Measurements from ENCODE around the gene TXNDC5. TPM values are rescaled to one million over a fixed set of nuclear protein-coding genes. Genes with fewer than 3 reads are reported as not detected.
"Not testable (repeated sequence)": the region's sequence is repeated elsewhere in the genome, so short reads cannot be mapped to it uniquely, and the experiment has no call there.

TXNDC5 gene
- total RNA-seq, 1 donor from 2014 or later, result 193 TPM

- no peak overlapping the region for H3K4me2 ChIP-seq (ENCODE audit: low read length)
- TF ChIP-seq, protein P1, sequence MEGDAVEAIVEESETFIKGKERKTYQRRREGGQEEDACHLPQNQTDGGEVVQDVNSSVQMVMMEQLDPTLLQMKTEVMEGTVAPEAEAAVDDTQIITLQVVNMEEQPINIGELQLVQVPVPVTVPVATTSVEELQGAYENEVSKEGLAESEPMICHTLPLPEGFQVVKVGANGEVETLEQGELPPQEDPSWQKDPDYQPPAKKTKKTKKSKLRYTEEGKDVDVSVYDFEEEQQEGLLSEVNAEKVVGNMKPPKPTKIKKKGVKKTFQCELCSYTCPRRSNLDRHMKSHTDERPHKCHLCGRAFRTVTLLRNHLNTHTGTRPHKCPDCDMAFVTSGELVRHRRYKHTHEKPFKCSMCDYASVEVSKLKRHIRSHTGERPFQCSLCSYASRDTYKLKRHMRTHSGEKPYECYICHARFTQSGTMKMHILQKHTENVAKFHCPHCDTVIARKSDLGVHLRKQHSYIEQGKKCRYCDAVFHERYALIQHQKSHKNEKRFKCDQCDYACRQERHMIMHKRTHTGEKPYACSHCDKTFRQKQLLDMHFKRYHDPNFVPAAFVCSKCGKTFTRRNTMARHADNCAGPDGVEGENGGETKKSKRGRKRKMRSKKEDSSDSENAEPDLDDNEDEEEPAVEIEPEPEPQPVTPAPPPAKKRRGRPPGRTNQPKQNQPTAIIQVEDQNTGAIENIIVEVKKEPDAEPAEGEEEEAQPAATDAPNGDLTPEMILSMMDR (IDR thresholded peaks at IDR 0.05; ENCODE audit: insufficient read depth, low read depth, low read length), result no peak
- TF ChIP-seq EZH2 (IDR thresholded peaks at IDR 0.05; ENCODE audit: insufficient read depth, low read length), result no peak
- H3K9ac ChIP-seq (ENCODE audit: low read length), result no peak overlapping the region
- DNase-seq (ENCODE audit: low read depth) (no peak), FAIRE-seq (no peak)
- H3K36me3 ChIP-seq (ENCODE audit: insufficient read depth, low read length), result peaks cover 85% of the 10 kb centered on the region
- Mint-ChIP-seq H3K4me1 (ENCODE audit: low read depth, unreplicated experiment) (no peaks in the 10 kb centered on the region), H3K36me3 (ENCODE audit: low read depth, unreplicated experiment) (peaks cover 31% of the 10 kb centered on the region), H3K4me3 (ENCODE audit: unreplicated experiment) (no peak overlapping the region), H3K27ac (ENCODE audit: unreplicated experiment) (no peak overlapping the region), H3K9me3 (ENCODE audit: unreplicated experiment) (no peaks in the 10 kb centered on the region), H3K27me3 (ENCODE audit: low read depth, unreplicated experiment) (no peaks in the 10 kb centered on the region)
- H3K79me2 ChIP-seq (ENCODE audit: insufficient read depth, low read length), result peaks cover 3% of the 10 kb centered on the region
- no peaks in the 10 kb centered on the region for H3K4me1 ChIP-seq (ENCODE audit: insufficient read depth, low read length)
- no peak overlapping the region for H3K27ac ChIP-seq (ENCODE audit: low read depth, low read length)
- H3K27me3 ChIP-seq (ENCODE audit: insufficient read depth, low read length), result no peaks in the 10 kb centered on the region
- no peak overlapping the region for H2AFZ ChIP-seq (ENCODE audit: low read depth, low read length)
- peaks cover 78% of the 10 kb centered on the region for H4K20me1 ChIP-seq (ENCODE audit: insufficient read depth, low read length)
- H3K9me3 ChIP-seq (ENCODE audit: insufficient read depth, low read depth, low read length), result no peaks in the 10 kb centered on the region
- H3K4me3 ChIP-seq (ENCODE audit: insufficient read depth, low read depth, low read length), result no peak overlapping the region
Observed at GRCh38 chr6:7894262-7895124, 16.1 kb downstream of the TXNDC5 start.

DNA sequence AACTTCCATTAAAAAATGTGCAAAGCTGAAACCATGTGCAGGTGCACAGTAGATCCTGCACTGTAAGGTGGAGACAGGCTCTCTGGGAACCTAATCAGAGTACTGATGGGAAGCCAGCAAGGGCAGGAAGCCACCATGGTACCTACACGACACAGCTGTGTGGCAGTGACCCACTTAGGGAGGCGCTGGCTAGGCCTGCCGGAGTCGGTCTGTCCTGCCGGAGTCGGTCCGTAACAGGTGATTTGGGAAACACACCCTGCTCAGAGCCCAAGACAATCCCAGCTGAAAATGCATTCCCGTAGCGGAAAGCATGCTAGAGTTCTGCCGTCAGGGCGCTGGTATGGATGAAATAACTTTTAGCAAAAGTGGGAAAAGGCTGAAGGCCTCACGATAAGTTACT is 17.2 kb downstream of the TXNDC5 start:
- TF ChIP-seq EZH2 (IDR thresholded peaks at IDR 0.05; ENCODE audit: insufficient read depth, low read length), result no peak
- TF ChIP-seq, protein P1 (IDR thresholded peaks at IDR 0.05; ENCODE audit: insufficient read depth, low read depth, low read length), result no peak
- no peak overlapping the region for H3K9ac ChIP-seq (ENCODE audit: low read length)
- H3K36me3 ChIP-seq (ENCODE audit: insufficient read depth, low read length), result peaks cover 82% of the 10 kb centered on the region
- no peaks in the 10 kb centered on the region for H3K4me1 ChIP-seq (ENCODE audit: insufficient read depth, low read length)
- peaks cover 26% of the 10 kb centered on the region for H3K36me3 Mint-ChIP-seq (ENCODE audit: low read depth, unreplicated experiment)
- H3K4me3 ChIP-seq (ENCODE audit: insufficient read depth, low read depth, low read length), result no peak overlapping the region
- H3K27me3 Mint-ChIP-seq (ENCODE audit: low read depth, unreplicated experiment), result no peaks in the 10 kb centered on the region
- peaks cover 68% of the 10 kb centered on the region for H4K20me1 ChIP-seq (ENCODE audit: insufficient read depth, low read length)
- DNase-seq (ENCODE audit: low read depth), result no peak
- H3K4me2 ChIP-seq (ENCODE audit: low read length), result no peak overlapping the region
- no peak overlapping the region for H3K27ac ChIP-seq (ENCODE audit: low read depth, low read length)
- H3K79me2 ChIP-seq (ENCODE audit: insufficient read depth, low read length), result peaks cover 3% of the 10 kb centered on the region
- no peaks in the 10 kb centered on the region for H3K27me3 ChIP-seq (ENCODE audit: insufficient read depth, low read length)
- H3K9me3 ChIP-seq (ENCODE audit: insufficient read depth, low read depth, low read length), result no peaks in the 10 kb centered on the region
- no peak overlapping the region for H3K4me3 Mint-ChIP-seq (ENCODE audit: unreplicated experiment)
- no peak overlapping the region for H3K27ac Mint-ChIP-seq (ENCODE audit: unreplicated experiment)
- no peak for FAIRE-seq
- no peaks in the 10 kb centered on the region for H3K4me1 Mint-ChIP-seq (ENCODE audit: low read depth, unreplicated experiment)
- no peaks in the 10 kb centered on the region for H3K9me3 Mint-ChIP-seq (ENCODE audit: unreplicated experiment)
- H2AFZ ChIP-seq (ENCODE audit: low read depth, low read length), result no peak overlapping the region

- Mint-ChIP-seq H3K36me3 (ENCODE audit: low read depth, unreplicated experiment) (peaks cover 27% of the 10 kb centered on the region), H3K27ac (ENCODE audit: unreplicated experiment) (peak overlapping the region; percentile 31)
- not testable (repeated sequence) for H3K4me2 ChIP-seq (ENCODE audit: low read length); H3K4me3 ChIP-seq (ENCODE audit: insufficient read depth, low read depth, low read length); H3K4me1 Mint-ChIP-seq (ENCODE audit: low read depth, unreplicated experiment); DNase-seq (ENCODE audit: low read depth); H3K9ac ChIP-seq (ENCODE audit: low read length); H3K9me3 ChIP-seq (ENCODE audit: insufficient read depth, low read depth, low read length); H3K4me1 ChIP-seq (ENCODE audit: insufficient read depth, low read length); H3K79me2 ChIP-seq (ENCODE audit: insufficient read depth, low read length); H3K4me3 Mint-ChIP-seq (ENCODE audit: unreplicated experiment); H3K27ac ChIP-seq (ENCODE audit: low read depth, low read length); FAIRE-seq; H3K9me3 Mint-ChIP-seq (ENCODE audit: unreplicated experiment); H3K27me3 ChIP-seq (ENCODE audit: insufficient read depth, low read length); H3K27me3 Mint-ChIP-seq (ENCODE audit: low read depth, unreplicated experiment); H2AFZ ChIP-seq (ENCODE audit: low read depth, low read length)
- peaks cover 80% of the 10 kb centered on the region for H3K36me3 ChIP-seq (ENCODE audit: insufficient read depth, low read length)
- peaks cover 66% of the 10 kb centered on the region for H4K20me1 ChIP-seq (ENCODE audit: insufficient read depth, low read length)
Observed at GRCh38 chr6:7892367-7892766, 18.2 kb downstream of the TXNDC5 start.
